Neural cell (in vitro differentiated cells): ENCODE data around the gene IPO13. TPM values are rescaled to one million over a fixed set of nuclear protein-coding genes. Genes with fewer than 3 reads are reported as not detected.
A peak's percentile ranks its signal among the peaks of the same experiment; 100 is the strongest.

Experiments used
- H2AFZ ChIP-seq: fragments of 200-600, 300-800 bp; sonication (generic), shearing (Covaris generic); 2 replicates; pipeline ENCODE4 v1.6.0; 2014; ENCODE audit warnings: low read depth, mild to moderate bottlenecking, antibody characterized with exemption, low read length, moderate library complexity
- H3F3A ChIP-seq: fragments of 200-600 bp; shearing (Covaris generic); 2 replicates; pipeline ENCODE4 v1.6.1; 2016; ENCODE audit warnings: mild to moderate bottlenecking, moderate library complexity, mixed read lengths, antibody characterized with exemption, low read length; ENCODE audit not compliant: insufficient read depth, poor library complexity, severe bottlenecking
- H3K27ac ChIP-seq: fragments of 200-600, 300-800 bp; sonication (generic), shearing (Covaris generic); 2 replicates; pipeline ENCODE4 v1.5.1; 2014; ENCODE audit warnings: mild to moderate bottlenecking, low read length, moderate library complexity
- H3K27me3 ChIP-seq: fragments of 300-800, 200-600 bp; sonication (generic), shearing (Covaris generic); 2 replicates; pipeline ENCODE4 v1.6.0; 2014; ENCODE audit warnings: mild to moderate bottlenecking, low read depth, low read length, moderate library complexity; ENCODE audit not compliant: insufficient read depth
- H3K36me3 ChIP-seq: fragments of 300-800, 200-600 bp; sonication (generic), shearing (Covaris generic); 2 replicates; pipeline ENCODE4 v1.5.1; 2014; ENCODE audit warnings: mild to moderate bottlenecking, antibody characterized with exemption, low read length, moderate library complexity; ENCODE audit not compliant: insufficient read depth
- H3K4me2 ChIP-seq: fragments of 300-800, 200-600 bp; sonication (generic), shearing (Covaris generic); 2 replicates; pipeline ENCODE4 v1.6.0; 2014; ENCODE audit warnings: mild to moderate bottlenecking, low read length
- H3K4me3 ChIP-seq: fragments of 300-800, 200-600 bp; sonication (generic), shearing (Covaris generic); 2 replicates; pipeline ENCODE4 v1.5.1; 2014; ENCODE audit warnings: mild to moderate bottlenecking, low read length, moderate library complexity
- H3K79me2 ChIP-seq: fragments of 200-600 bp; shearing (Covaris generic); replicated peaks from 2 replicates; pipeline ENCODE4 v1.6.0; 2014; ENCODE audit warnings: mild to moderate bottlenecking, low read length, moderate library complexity; ENCODE audit not compliant: insufficient read depth
- H3K9ac ChIP-seq: fragments of 300-800, 200-600 bp; sonication (generic), shearing (Covaris generic); 2 replicates; pipeline ENCODE4 v1.6.1; 2016; ENCODE audit warnings: mild to moderate bottlenecking, low read length, mixed read lengths
- H3K9me2 ChIP-seq: fragments of 200-600 bp; shearing (Covaris generic); 2 replicates; pipeline ENCODE4 v1.6.1; 2016; ENCODE audit warnings: mild to moderate bottlenecking, low read length, mixed read lengths; ENCODE audit not compliant: insufficient read depth
- H3K9me3 ChIP-seq: fragments of 200-600, 300-800 bp; sonication (generic), shearing (Covaris generic); 2 replicates; pipeline ENCODE4 v1.6.1; 2016; ENCODE audit warnings: mild to moderate bottlenecking, mixed run types, low read length, moderate library complexity, mixed read lengths
- H4K20me1 ChIP-seq: fragments of 200-600 bp; shearing (Covaris generic); 2 replicates; pipeline ENCODE4 v1.6.1; 2016; ENCODE audit warnings: mild to moderate bottlenecking, mixed run types; ENCODE audit not compliant: insufficient read depth
- CTCF ChIP-seq: fragments of 450-650 bp; IDR thresholded peaks from 2 replicates; pipeline ENCODE4 v1.5.1; 2014; ENCODE audit warnings: antibody characterized with exemption, mild to moderate bottlenecking, moderate library complexity; ENCODE audit not compliant: poor library complexity, severe bottlenecking
- EP300 ChIP-seq: fragments of 450-650 bp; conservative IDR thresholded peaks from 2 replicates; pipeline ENCODE4 v1.6.1; 2014; ENCODE audit warnings: antibody characterized with exemption, mild to moderate bottlenecking, moderate library complexity; ENCODE audit not compliant: poor library complexity, severe bottlenecking
- EZH2 ChIP-seq: fragments of 200-600, 300-800 bp; shearing (Covaris generic), sonication (generic); IDR thresholded peaks from 2 replicates; pipeline ENCODE4 v1.6.1; 2014; ENCODE audit warnings: antibody characterized with exemption, low read length, borderline replicate concordance, mild to moderate bottlenecking; ENCODE audit not compliant: insufficient read depth, poor library complexity, severe bottlenecking
- MXI1 ChIP-seq: fragments of 450-650 bp; conservative IDR thresholded peaks from 2 replicates; pipeline ENCODE4 v1.6.1; 2014; ENCODE audit warnings: antibody characterized with exemption, mild to moderate bottlenecking; ENCODE audit not compliant: poor library complexity, severe bottlenecking
- POLR2AphosphoS5 ChIP-seq: IDR thresholded peaks from 2 replicates; pipeline ENCODE4 v1.6.1; 2012
- RAD21 ChIP-seq: fragments of 450-650 bp; conservative IDR thresholded peaks from 2 replicates; pipeline ENCODE4 v1.6.1; 2014; ENCODE audit warnings: antibody characterized with exemption, mild to moderate bottlenecking, moderate library complexity
- REST ChIP-seq: IDR thresholded peaks from 2 replicates; pipeline ENCODE4 v1.6.1; 2012; ENCODE audit warnings: borderline replicate concordance
- SMC3 ChIP-seq: fragments of 450-650 bp; conservative IDR thresholded peaks from 2 replicates; pipeline ENCODE4 v1.6.1; 2014; ENCODE audit warnings: antibody characterized with exemption, mild to moderate bottlenecking, moderate library complexity; ENCODE audit not compliant: poor library complexity
- TAF1 ChIP-seq: IDR thresholded peaks from 2 replicates; pipeline ENCODE4 v1.6.1; 2012; ENCODE audit warnings: low read depth
- polyA plus RNA-seq: library from polyadenylated mRNA; depleted of rRNA; stranded (reverse); fragments of >200 nt; gene quantifications from 2 replicates; pipeline ENCODE4 v1.2.3, GENCODE V29; 2014

Gene IPO13
- polyA plus RNA-seq, 1 donor from 2014 or later = 29.8 TPM

GRCh38 chr1:43978264-43978550 lies 31.5 kb downstream of the IPO13 start:
- Histone ChIP-seq H3K9me2 (no peaks in the 10 kb centered on the region), H3K36me3 (no peaks in the 10 kb centered on the region), H3K4me2 (peak overlapping the region; percentile 82), H3K27ac (no peak overlapping the region), H3K79me2 (peaks cover 40% of the 10 kb centered on the region), H3K9ac (peak overlapping the region; percentile 76), H2AFZ (no peak overlapping the region), H3K4me3 (peak overlapping the region; percentile 79), H3F3A (no peaks in the 10 kb centered on the region), H3K27me3 (no peaks in the 10 kb centered on the region), H3K9me3 (no peaks in the 10 kb centered on the region), H4K20me1 (peaks cover 3% of the 10 kb centered on the region)
- TF ChIP-seq SMC3 (no peak), REST (no peak), MXI1 (no peak), POLR2AphosphoS5 (no peak), TAF1 (no peak), CTCF (no peak), EZH2 (no peak), EP300 (no peak), RAD21 (no peak)

GRCh38 chr1:43978551-43979260 lies 32.0 kb downstream of the IPO13 start, which contains the start of gene B4GALT2:
TSS of gene B4GALT2 (plus strand) at chr1:43979210. CDS start at chr1:43981161, 1,951 bp downstream.
- TF ChIP-seq RAD21 = no peak
- no peak for TF ChIP-seq REST
- TF ChIP-seq TAF1 = no peak
- no peak for TF ChIP-seq SMC3
- TF ChIP-seq EP300 = no peak
- peak; percentile 48 for TF ChIP-seq POLR2AphosphoS5
- no peak for TF ChIP-seq MXI1
- Histone ChIP-seq H3K27me3 (no peaks in the 10 kb centered on the region), H3K36me3 (no peaks in the 10 kb centered on the region), H3K9me3 (no peaks in the 10 kb centered on the region), H3K4me3 (peak within 1 kb of the TSS; percentile 91), H2AFZ (peak within 1 kb of the TSS; percentile 21), H3K79me2 (peaks cover 40% of the 10 kb centered on the region), H3F3A (no peaks in the 10 kb centered on the region), H3K4me2 (peak within 1 kb of the TSS; percentile 96), H3K9ac (peak within 1 kb of the TSS; percentile 77), H3K27ac (peak within 1 kb of the TSS; percentile 42), H3K9me2 (no peaks in the 10 kb centered on the region), H4K20me1 (peaks cover 3% of the 10 kb centered on the region)
